Stimulated activated CD4-positive, alpha-beta T cell treated with anti-CD3 and anti-CD28 coated beads, Interleukin-4, amount 100 ng/mL, for 1 hour (primary cell): ENCODE data around the gene GPI.
"Not testable (repeated sequence)": the region's sequence is repeated elsewhere in the genome, so short reads cannot be mapped to it uniquely, and the experiment has no call there.

Experiments used
- DNase-seq: peaks from one replicate; pipeline ENCODE4 v3.0.0-alpha.2; 2020

Gene GPI

DNA sequence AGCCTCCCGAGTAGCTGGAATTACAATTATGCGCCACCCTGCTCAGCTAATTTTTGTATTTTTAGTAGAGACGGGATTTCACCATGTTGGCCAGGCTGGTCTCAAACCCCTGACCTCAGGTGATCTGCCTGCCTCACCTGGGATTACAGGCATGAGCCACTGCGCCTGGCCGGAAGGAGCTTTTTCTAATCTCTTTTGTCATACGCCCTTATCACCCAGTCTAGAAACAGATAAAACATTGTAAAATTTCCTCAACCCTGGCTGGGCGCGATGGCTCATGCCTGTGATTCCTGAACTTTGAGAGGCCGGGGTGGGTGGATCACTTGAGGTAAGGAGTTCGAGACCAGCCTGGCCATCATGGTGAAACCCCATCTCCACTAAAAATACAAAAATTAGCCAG is 4.2 kb downstream of the GPI start:
- DNase-seq = not testable (repeated sequence)

DNA sequence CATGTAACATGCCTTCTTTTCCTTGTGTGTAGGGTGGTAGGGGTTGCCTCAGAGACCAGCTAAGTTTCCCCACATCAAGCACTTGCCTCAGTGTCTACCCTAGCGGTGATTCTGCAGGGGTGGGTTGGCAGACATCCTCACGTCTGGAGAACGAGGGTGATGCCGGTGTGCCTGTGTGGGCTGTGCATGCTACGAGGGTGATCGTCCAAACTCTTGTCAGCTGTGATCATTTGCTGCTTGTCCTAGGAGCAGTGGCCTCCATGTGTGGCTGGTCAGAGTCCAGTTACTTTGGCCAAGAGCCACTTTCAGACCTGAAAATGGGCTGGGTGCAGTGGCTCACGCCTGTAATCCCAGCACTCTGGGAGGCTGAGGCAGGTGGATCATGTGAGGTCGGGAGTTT is 5.1 kb downstream of the GPI start:
- DNase-seq = no peak

DNA sequence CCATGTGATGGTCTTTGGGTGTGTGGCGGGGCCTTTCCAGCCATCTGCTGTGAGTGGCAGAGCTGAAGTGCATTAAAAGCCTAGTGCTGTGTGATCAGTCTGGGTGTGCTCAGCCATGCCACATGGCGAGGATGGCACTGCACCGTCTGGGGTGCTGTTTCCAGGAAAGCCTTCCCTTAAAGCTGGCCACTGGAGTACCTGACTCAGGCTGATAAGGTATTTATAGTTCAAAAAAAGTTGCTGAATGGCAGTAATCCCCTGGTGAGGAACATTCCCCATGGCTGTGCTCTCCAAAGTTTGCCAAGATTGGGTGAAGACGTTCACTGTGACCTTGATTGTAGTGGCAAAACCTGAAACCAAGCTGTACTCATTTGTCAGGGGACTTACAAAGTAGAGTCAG is 6.0 kb downstream of the GPI start:
- DNase-seq = no peak

DNA sequence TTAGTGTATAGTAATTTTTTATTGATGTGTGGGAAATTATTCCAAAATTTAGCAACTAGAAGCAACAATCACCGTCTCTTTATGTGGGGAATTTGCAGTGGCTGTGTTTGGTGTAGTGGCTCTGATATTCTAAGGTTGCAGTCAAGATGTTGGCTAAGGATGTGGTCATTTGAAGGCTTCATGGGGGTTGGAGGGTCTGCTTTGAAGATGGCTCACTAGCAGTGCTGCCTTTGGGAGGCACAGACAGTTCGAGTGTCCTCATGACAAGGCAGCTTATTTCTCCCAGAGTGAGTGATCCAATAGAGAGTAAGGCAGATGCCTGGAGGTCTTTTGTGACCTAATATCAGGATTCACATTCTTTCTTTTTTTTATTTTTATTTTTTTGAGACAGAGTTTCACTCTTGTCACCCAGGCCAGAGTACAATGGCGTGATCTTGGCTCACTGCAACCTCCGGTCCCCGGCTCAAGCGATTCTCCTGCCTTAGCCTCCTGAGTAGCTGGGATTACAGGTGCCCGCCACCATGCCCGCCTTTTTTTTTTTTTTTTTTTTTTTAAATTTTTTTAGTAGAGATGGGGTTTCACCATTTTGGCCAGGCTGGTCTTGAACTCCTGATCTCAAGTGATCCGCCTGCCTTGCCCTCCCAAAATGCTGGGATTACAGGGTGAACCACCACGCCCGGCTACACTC is 8.7 kb downstream of the GPI start:
- no peak for DNase-seq

DNA sequence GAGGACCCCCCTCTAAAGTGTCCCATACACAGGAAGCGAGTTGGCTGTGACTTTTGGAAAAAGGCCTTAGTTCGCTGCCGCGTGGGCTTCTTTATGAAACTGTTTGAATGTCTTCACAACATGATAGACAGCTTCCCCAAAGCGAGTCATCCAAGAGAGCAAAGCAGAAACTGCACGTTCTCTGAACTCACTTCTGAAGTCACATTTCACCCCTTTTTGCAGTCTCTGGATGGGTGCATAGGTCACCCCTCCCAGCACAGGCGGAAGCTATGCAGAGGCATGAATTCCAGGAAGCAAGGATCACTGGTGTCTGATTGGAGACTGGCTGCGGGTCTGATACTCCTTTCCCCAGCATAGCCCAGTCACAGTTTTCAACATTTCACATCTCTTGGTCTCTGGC is 10.6 kb downstream of the GPI start:
- DNase-seq = no peak

DNA sequence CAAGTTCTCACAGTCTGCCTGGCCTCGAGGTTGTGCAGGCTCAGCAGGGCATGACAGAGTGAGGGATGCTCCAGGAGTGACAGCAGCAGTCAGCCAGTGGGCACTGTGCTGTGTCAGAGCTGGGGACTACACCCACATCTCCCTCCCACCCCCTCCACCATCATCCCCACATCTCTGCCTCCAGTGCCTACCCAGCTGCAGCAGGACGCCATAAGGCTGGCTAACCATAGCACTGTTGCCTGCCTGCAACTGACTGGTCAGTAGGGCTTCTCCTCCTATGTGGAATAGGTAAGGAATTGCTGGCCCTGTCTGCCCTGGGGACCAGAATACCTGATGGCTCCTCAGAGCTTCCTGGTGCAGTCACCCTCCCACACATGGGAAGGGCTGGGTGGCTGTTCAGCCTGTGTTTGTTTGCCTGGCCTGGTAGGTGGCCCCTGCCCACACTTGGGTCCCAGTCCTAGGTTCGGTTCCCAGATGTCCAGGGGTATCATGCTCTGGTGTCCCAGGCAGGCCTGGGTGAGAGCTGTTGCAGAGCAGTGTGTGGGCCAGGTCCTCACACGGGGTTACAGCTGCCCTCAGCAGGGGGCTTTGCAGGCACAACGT is 15.7 kb downstream of the GPI start:
- no peak for DNase-seq

DNA sequence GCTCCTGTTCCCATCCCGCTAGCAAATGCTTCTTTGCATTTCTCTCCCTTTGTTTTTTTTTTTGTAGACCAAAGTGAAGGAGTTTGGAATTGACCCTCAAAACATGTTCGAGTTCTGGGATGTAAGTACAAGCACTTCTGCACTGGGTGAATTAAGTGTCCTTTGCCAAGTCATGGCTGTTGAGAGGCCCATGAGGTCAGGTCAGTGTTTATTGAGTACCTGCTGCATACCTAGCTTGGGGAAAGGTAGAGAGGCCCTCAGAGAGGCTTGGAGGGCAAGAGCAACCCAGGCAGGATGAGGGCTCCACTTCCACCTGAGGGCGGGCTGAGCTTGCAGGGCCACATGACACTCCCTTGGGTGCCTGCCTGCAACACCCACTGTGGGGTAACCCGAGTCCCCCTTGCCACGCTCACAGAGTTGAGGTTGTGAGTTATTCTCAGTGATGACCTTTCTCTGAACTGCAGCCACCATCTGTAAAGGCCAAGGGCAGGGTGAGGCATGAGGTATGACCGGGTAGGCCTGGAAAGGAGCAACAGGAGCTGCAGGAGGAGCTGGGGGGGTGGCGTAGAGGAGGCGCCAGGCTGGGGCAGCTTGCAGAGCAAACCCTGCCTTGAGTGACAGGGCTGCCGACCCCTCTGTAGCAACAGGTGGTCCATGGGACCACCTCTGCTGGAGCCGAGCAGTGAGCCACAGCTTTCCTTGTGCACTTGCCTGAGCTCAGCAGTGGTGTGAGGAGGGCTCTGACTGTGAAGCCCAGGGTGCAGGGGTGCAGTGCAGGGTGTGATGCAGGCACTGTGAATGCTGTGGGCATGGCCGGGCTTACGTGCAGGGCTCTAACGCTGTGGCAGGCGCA is 16.6 kb downstream of the GPI start:
- DNase-seq = no peak

DNA sequence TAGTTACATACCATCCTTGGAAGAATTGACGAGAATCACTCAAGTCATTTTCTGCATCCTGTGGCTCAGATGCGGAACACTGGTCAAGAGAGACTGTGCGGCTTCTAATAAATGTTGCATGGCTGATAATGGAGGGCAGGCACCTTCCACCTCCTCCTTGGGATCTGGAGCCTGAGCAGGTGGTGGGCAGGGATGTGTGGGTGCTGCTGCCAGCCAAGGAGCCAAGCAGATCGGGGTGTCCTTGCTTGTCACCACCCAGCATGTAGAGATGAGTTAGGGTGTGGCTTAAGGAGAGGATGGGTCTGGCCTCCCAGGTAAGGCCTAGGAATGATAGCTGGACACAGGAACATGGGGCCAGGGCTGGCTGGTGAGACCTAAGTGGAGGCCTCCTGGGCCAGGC is 17.5 kb downstream of the GPI start:
- no peak for DNase-seq

DNA sequence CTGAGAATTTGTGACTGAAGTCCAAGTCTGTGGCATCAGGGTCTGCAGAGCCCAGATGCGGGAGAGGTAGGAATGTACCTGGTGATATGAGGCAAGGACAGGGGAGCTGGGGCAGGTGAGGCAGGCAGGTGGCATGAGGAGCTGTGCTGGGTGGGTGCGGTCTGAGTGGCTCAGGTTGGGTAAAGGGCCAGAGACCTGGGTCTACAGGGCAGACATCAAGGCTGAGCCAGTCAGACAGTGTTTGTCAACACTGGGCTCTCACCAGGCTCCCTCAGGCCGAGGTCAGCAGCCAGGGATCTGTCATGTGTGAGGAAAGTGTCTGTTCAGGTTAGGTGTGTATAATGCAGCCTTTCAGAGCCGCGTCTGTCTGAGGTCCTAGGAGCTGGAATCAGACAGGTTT is 18.6 kb downstream of the GPI start:
- no peak for DNase-seq

DNA sequence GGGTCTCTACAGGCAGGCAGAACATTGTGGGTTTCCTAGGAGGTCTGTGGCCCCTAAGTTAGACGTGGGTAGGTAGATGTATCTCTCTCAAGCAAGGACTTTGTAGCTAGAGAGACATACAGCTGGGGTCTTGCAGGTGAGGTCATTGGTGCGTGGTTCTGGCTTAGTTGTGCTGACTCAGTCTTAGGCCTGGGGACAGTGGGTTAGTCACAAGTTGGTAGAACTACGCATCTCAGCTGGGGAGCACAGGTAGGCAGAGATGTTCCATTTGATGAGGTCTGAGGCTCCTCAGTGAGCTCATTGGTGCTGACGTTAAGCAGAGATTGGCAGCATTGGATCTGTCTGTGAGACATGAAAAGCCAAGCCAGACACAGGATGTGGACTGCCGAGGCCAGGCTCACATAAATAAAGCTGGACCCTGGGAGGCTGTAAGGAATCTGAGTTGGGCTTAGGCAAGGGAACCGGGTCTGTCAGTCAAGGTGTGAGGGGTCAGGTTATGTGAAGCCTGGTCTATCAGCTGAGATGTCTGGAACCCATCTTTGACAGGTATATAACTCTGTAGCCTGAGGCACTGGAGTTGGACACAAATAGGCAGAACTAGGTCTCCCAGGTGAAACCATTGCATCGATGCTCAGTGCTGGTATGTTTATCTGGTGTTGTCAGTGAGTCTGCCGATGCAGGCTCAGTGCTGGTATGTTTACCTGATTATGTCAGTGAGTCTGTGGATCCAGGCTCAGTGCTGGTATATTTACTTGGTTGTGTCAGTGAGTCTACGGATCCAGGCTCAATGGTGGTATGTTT is 21.8 kb downstream of the GPI start:
- no peak for DNase-seq

DNA sequence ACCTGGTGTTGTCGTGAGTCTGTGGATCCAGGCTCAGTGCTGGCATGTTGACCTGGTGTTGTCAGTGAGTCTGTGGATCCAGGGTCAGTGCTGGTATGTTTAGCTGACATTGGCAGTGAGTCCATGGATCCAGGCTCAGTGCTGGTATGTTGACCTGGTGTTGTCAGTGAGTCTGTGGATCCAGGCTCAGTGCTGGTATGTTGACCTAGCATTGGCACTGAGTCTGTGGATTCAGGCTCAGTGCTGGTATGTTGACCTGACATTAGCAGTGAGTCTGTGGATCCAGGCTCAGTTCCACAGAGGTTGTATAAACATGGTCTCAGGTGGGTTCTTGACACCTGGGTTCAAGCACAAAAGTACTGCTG is 22.4 kb downstream of the GPI start:
- DNase-seq = no peak

DNA sequence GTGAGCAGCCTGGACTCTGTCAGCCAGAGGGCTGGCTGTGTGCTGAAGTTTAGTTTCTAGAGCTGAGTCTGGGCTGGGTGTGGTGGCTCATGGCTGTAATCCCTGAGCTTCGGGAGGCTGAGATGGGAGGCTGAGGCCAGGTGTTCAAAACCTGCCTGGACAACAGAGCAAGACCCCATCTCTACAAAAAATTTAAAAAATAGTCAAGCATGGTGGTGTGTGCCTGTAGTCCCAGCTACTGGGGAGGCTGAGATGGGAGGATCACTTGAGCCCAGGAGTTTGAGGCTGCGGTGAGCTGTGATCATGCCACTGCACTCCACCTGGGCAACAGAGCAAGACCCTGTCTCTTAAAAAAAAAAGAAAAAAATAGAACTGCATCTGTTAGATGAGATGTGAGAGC is 23.7 kb downstream of the GPI start:
- not testable (repeated sequence) for DNase-seq

DNA sequence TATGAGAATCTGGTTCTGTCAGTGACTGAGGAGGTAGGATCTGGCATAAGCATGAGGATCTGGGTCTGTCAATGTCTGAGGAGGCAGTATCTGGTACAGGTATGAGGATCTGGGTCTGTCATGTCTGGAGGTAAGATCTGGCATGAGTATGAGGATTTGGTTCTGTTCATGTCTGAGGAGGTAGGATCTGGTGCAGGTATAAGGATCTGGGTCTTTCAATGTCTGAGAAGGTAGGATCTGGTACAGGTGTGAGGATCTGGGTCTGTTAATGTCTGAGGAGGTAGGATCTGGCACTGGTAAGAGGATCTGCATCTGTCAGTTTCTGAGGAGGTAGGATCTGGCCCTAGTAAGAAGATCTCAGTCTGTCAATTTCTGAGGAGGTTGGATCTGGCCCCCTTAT is 26.8 kb downstream of the GPI start:
- no peak for DNase-seq

DNA sequence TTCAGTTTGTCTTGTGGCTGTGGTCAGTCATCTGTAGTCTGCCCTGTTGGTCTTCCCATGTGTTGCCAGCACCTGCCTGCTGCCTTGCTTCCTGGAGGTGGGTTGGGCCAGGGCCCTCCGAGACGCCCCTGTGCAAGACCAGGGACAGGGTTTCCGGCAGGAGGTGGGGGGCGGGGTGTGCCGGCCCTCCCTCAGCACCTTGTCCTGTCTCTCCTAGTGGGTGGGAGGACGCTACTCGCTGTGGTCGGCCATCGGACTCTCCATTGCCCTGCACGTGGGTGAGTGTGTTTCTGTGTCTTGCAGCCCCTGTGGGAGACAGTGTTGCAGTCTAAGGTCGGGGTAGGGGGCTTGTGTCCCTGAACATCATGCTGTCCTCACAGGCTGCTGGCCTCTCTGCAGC is 28.0 kb downstream of the GPI start:
- DNase-seq = no peak

DNA sequence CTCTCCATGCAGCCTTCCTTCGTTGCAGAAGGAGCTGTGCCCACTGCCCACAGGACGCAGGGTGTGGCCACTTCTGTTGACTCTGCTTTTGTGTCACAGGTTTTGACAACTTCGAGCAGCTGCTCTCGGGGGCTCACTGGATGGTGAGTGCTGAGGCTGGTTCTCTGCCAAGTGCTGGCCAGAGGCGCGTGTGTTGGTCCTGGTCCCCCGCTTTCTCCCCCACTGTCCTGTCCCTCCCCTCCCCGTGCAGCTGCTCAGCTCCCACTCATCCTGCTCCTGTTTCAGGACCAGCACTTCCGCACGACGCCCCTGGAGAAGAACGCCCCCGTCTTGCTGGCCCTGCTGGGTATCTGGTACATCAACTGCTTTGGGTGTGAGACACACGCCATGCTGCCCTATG is 28.6 kb downstream of the GPI start:
- DNase-seq = no peak

DNA sequence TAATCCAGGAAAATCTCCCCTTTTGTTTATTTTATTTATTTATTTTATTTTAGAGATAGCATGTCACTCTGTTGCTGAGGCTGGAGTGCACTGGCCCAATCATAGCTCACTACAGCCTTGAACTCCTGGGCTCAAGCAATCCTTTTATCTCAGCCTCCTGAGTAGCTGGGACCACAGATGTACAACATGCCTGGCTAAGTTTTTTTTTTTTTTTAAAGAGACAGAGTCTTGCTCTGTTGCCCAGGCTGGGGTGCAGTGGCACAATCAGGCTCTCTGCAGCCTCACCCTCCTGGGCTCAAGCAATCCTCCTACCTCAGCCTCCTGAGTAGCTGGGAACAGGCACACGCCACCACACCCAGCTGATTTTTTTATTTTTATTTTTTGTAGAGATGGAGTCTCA is 32.9 kb downstream of the GPI start:
- no peak for DNase-seq

DNA sequence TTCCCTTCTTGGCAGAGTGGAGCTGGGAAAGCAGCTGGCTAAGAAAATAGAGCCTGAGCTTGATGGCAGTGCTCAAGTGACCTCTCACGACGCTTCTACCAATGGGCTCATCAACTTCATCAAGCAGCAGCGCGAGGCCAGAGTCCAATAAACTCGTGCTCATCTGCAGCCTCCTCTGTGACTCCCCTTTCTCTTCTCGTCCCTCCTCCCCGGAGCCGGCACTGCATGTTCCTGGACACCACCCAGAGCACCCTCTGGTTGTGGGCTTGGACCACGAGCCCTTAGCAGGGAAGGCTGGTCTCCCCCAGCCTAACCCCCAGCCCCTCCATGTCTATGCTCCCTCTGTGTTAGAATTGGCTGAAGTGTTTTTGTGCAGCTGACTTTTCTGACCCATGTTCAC is 34.9 kb downstream of the GPI start:
- no peak for DNase-seq

DNA sequence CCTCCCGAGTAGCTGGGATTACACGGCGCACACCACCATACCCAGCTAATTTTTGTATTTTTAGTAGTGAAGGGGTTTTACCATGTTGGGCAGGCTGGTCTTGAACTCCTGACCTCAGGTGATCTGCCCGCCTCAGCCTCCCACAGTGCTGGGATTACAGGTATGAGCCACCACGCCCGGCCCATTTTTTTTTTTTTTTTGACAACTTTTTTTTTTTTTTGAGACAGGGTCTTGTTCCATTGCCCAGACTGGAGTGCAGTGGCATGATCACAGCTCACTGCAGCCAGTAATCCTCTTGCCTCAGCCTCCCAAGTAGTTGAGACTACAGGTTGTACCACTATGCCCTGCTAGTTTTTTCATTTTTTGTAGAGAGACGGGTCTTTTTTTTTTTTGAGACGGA is 35.8 kb downstream of the GPI start:
- not testable (repeated sequence) for DNase-seq

DNA sequence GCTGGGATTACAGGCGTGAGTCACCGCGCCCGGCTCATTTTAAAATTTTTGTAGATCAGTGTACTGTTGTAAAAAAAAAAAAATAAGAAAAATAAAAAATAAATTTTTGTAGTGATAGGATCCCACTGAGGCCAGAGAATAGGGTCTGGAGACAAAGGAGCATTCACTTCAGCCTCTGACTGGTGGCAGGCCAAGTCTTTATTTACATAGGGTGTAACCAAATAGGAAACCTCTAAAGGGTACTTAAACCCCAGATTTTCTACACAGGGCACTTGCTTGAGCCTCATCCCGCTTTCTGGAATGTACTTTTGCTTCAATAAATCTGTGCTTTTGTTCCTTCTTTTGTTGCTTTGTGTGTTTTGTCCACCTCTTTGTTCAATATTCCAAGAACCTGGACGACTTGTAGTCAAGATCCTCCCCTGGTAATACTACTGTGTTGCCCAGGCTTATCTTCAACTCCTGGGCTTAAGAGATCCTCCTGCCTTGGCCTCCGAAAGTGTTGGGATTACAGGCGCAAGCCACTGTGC is 37.1 kb downstream of the GPI start:
- DNase-seq = no peak

DNA sequence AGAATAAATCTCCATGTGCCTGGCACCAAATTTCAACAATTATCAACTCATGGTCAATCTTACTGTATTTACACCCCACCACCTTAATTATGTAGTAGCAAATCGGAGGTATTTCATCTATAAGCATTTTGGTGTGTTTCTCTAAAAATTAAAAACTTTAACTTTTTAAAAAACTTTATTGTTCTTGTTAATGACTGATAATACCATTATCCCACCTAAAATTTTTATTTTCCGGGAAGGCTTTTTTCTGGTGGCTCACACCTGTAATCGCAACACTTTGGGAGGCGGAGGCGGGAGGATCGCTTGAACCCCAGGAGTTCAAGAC is 38.8 kb downstream of the GPI start:
- no peak for DNase-seq

DNA sequence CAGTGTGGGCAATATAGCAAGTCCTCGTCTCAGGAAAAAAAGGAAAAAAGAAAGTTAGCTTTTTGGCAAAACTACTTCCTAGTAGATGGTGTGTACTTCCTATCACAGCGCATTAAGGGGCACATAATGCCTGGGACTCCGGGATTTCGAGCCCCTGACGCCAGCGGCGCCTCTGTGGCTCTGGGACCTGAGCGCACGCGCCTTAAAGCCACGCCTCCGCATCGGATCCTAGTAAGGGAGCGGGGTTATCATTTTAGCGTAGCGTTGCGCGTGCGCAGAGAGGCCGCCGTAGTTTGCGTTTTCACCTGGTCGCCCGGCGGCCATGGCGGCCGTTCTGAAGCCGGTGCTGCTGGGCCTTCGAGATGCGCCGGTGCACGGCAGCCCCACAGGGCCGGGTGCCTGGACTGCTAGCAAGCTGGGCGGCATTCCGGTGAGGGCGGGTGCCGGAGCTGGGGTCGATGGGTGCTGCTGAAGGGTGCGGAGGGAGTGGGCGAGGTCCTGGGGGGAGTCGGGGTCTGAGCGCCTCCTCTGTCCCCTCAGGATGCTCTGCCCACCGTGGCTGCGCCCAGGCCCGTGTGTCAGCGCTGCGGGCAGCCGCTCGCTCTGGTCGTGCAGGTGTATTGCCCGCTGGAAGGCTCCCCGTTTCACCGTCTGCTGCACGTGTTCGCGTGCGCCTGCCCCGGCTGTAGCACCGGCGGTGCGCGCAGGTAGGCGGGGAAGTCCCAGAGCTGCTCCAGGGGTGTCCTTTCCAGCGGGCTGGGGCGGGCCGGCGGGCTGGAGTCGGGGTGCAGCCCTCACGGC is 39.3 kb downstream of the GPI start, which contains the start of gene PDCD2L:
TSS of gene PDCD2L (plus strand) at position 291 of the 801 bp plus-strand sequence. CDS start at position 323, 32 bp downstream.
- DNase-seq = peak; percentile 95
